Esophagus muscularis mucosa (tissue), 4 donors: ENCODE results near the gene MCM5. TPM values are rescaled to one million over a fixed set of nuclear protein-coding genes. Genes with fewer than 3 reads are reported as not detected.

Source experiments
- DNase-seq: peaks from one replicate; pipeline ENCODE4 v3.0.0-alpha.2; 2017; ENCODE audit errors: extremely low spot score
- H3K27ac ChIP-seq, 4 donors: fragments of 200-600 bp; sonication (generic); replicated peaks in 1 of 4; 1 replicate in 3 of 4; 2 replicates in 1 of 4; pipeline ENCODE4 v1.5.1; 2016 to 2019; ENCODE audit warnings: mild to moderate bottlenecking in 1 of 4
- H3K27me3 ChIP-seq, 4 donors: fragments of 200-600 bp; sonication (generic); one replicate each; pipeline versions ENCODE4 v1.5.1 to v1.6.0; 2016 to 2019
- H3K36me3 ChIP-seq, 4 donors: fragments of 200-600 bp; sonication (generic); one replicate each; pipeline ENCODE4 v1.5.1; 2016 to 2019
- H3K4me1 ChIP-seq, 4 donors: fragments of 200-600 bp; sonication (generic); one replicate each; pipeline ENCODE4 v1.5.1; 2016 to 2019
- H3K4me3 ChIP-seq, 4 donors: fragments of 200-600 bp; sonication (generic); 1 replicate in 2 of 4; 2 replicates in 2 of 4; pipeline ENCODE4 v1.5.1; 2016 to 2019; ENCODE audit warnings: mild to moderate bottlenecking in 4 of 4, moderate library complexity in 1 of 4
- H3K9me3 ChIP-seq, 4 donors: fragments of 200-600 bp; sonication (generic); 1 replicate in 3 of 4; 2 replicates in 1 of 4; pipeline ENCODE4 v1.5.1; 2016 to 2019
- CTCF ChIP-seq, 3 experiments: fragments of 200-600 bp in 2 of 3; fragments of 450-650 bp in 1 of 3; sonication (generic) in 2 of 3; IDR thresholded peaks; one replicate each; pipeline ENCODE4 v1.5.1; 2017 to 2019; ENCODE audit warnings: antibody characterized with exemption in 3 of 3, mild to moderate bottlenecking in 2 of 3, moderate library complexity in 1 of 3
- EP300 ChIP-seq: sonication (generic); formaldehyde crosslinking; IDR thresholded peaks from one replicate; pipeline ENCODE4 v1.6.1; 2017; ENCODE audit warnings: antibody characterized with exemption
- POLR2A ChIP-seq: fragments of 450-650 bp; IDR thresholded peaks from one replicate; pipeline ENCODE4 v1.6.1; 2017; ENCODE audit warnings: antibody characterized with exemption, moderate library complexity, mild to moderate bottlenecking, low read depth
- POLR2AphosphoS5 ChIP-seq, 2 donors: sonication (generic); formaldehyde crosslinking; IDR thresholded peaks; one replicate each; pipeline ENCODE4 v1.6.1; 2017; ENCODE audit warnings: antibody characterized with exemption in 2 of 2
- WGBS: methylation state at CpG from one replicate; pipeline ENCODE4 v1.1.5; 2018; 5-methylcytosine and 5-hydroxymethylcytosine counted together
- intact Hi-C: fragments of 100-400 bp; cut with DNase I; formaldehyde crosslinking; loops from one replicate; pipeline ENCODE4 v1.15.1; 2023
- total RNA-seq, 4 donors: library from RNA; depleted of rRNA; stranded (reverse); fragments of >200 nt; gene quantifications; one replicate each; pipeline versions ENCODE4 v1.1.0 to v1.2.1, GENCODE V29; 2016

The MCM5 gene
- total RNA-seq, 4 donors from 2014 or later = 9.1 to 22.2 (median 16.4) TPM

GRCh38 chr22:35398591-35398973 lies 1.4 kb upstream of the MCM5 start:
- Histone ChIP-seq H3K36me3 (peaks cover 0 to 23% (median 12%) of the 10 kb centered on the region in 4 donors), H3K27ac (no peak overlapping the region), H3K4me1 (peaks cover 8 to 20% (median 16%) of the 10 kb centered on the region in 4 donors), H3K4me3 (no peak overlapping the region), H3K27me3 (no peaks in the 10 kb centered on the region), H3K9me3 (no peaks in the 10 kb centered on the region)
- DNase-seq = no peak
- TF ChIP-seq EP300 (no peak), CTCF (IDR thresholded peaks at IDR 0.05) (no peak), POLR2A (no peak), POLR2AphosphoS5 (IDR thresholded peaks at IDR 0.05) (no peak)
- intact Hi-C loops = no loop called here
- 96% methylated on average over 4 of the region's 4 CpGs for WGBS

- H3K9me3 ChIP-seq = no peaks in the 10 kb centered on the region
- DNase-seq = no peak
- intact Hi-C loops = no loop called here
- peak overlapping the region; percentile 46 to 76 (median 62) for H3K27ac ChIP-seq
- peaks cover 8 to 20% (median 16%) of the 10 kb centered on the region in 4 donors for H3K4me1 ChIP-seq
- 83% methylated on average over 24 of the region's 24 CpGs for WGBS
- TF ChIP-seq EP300 = no peak
- TF ChIP-seq POLR2A = no peak
- no peak for TF ChIP-seq POLR2AphosphoS5 (IDR thresholded peaks at IDR 0.05)
- TF ChIP-seq CTCF (IDR thresholded peaks at IDR 0.05) = no peak
- peak overlapping the region; percentile 74 to 90 (median 84) for H3K4me3 ChIP-seq
- no peaks in the 10 kb centered on the region for H3K27me3 ChIP-seq
- H3K36me3 ChIP-seq = peaks cover 0 to 27% (median 16%) of the 10 kb centered on the region in 4 donors
Observed at GRCh38 chr22:35399114-35399677, 744 bp upstream of the MCM5 start.

GRCh38 chr22:35400501-35400790 lies 506 bp downstream of the MCM5 start:
- intact Hi-C loops = no loop called here
- TF ChIP-seq POLR2AphosphoS5 (IDR thresholded peaks at IDR 0.05) (no peak), CTCF (IDR thresholded peaks at IDR 0.05) (no peak), EP300 (no peak), POLR2A (no peak)
- Histone ChIP-seq H3K4me1 (peaks cover 8 to 20% (median 16%) of the 10 kb centered on the region in 4 donors), H3K27ac (peak overlapping the region; percentile 42 to 76 (median 66)), H3K9me3 (no peaks in the 10 kb centered on the region), H3K36me3 (peaks cover 3 to 39% (median 22%) of the 10 kb centered on the region in 4 donors), H3K4me3 (peak overlapping the region; percentile 74 to 90 (median 84)), H3K27me3 (no peaks in the 10 kb centered on the region)
- WGBS = 7% methylated on average over 10 of the region's 20 CpGs
- DNase-seq = no peak

- TF ChIP-seq POLR2AphosphoS5 (IDR thresholded peaks at IDR 0.05) = no peak
- no peak for TF ChIP-seq POLR2A
- no peak for TF ChIP-seq EP300
- TF ChIP-seq CTCF (IDR thresholded peaks at IDR 0.05) = no peak
- Histone ChIP-seq H3K9me3 (no peaks in the 10 kb centered on the region), H3K4me1 (peaks cover 8 to 20% (median 16%) of the 10 kb centered on the region in 4 donors), H3K27ac (no peak overlapping the region), H3K27me3 (no peaks in the 10 kb centered on the region), H3K36me3 (peaks cover 5 to 53% (median 31%) of the 10 kb centered on the region in 4 donors), H3K4me3 (no peak overlapping the region)
- WGBS = 83% methylated on average over 6 of the region's 6 CpGs
- no peak for DNase-seq
- intact Hi-C loops = no loop called here
Observed at GRCh38 chr22:35401863-35402262, 1.9 kb downstream of the MCM5 start.

- no peaks in the 10 kb centered on the region for H3K27me3 ChIP-seq
- H3K4me1 ChIP-seq = peaks cover 8 to 20% (median 16%) of the 10 kb centered on the region in 4 donors
- H3K27ac ChIP-seq = no peak overlapping the region
- no peak for DNase-seq
- intact Hi-C loops = no loop called here
- H3K9me3 ChIP-seq = no peaks in the 10 kb centered on the region
- peaks cover 15 to 68% (median 46%) of the 10 kb centered on the region in 4 donors for H3K36me3 ChIP-seq
- no peak overlapping the region for H3K4me3 ChIP-seq
- no peak for TF ChIP-seq POLR2AphosphoS5 (IDR thresholded peaks at IDR 0.05)
- no peak for TF ChIP-seq EP300
- no peak for TF ChIP-seq CTCF (IDR thresholded peaks at IDR 0.05)
- no peak for TF ChIP-seq POLR2A
- 87% methylated on average over 3 of the region's 7 CpGs for WGBS
Observed at GRCh38 chr22:35403356-35403755, 3.4 kb downstream of the MCM5 start.
